ENCODE results near the gene NECAP2.

DNA sequence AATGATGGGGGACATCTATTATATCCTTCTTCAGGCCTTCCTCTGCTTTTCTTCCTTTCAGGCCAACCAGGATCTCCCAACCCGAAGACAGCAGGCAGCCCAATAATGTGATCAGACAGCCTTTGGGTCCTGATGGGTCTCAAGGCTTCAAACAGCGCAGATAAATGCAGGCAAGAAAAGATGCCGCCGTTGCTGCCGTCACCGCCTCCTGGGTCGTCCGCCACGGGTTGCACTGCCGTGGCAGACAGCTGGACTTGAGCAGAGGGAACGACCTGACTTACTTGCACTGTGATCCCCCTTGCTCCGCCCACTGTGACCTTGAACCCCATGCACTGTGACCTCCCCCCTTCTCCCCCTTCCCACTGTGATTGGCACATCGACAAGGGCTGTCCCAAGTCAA lies 45.5 kb upstream of the NECAP2 start:
- no peak for TF ChIP-seq POLR2A (IDR thresholded peaks at IDR 0.05)
- TF ChIP-seq, protein P1, sequence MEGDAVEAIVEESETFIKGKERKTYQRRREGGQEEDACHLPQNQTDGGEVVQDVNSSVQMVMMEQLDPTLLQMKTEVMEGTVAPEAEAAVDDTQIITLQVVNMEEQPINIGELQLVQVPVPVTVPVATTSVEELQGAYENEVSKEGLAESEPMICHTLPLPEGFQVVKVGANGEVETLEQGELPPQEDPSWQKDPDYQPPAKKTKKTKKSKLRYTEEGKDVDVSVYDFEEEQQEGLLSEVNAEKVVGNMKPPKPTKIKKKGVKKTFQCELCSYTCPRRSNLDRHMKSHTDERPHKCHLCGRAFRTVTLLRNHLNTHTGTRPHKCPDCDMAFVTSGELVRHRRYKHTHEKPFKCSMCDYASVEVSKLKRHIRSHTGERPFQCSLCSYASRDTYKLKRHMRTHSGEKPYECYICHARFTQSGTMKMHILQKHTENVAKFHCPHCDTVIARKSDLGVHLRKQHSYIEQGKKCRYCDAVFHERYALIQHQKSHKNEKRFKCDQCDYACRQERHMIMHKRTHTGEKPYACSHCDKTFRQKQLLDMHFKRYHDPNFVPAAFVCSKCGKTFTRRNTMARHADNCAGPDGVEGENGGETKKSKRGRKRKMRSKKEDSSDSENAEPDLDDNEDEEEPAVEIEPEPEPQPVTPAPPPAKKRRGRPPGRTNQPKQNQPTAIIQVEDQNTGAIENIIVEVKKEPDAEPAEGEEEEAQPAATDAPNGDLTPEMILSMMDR (IDR thresholded peaks at IDR 0.05): no peak
- TF ChIP-seq EP300 (IDR thresholded peaks at IDR 0.05): no peak

Data from ovary (tissue), 3 donors.